Endometrial microvascular endothelial cells (primary cell): ENCODE data around the gene ITIH5. TPM values are rescaled to one million over a fixed set of nuclear protein-coding genes. Genes with fewer than 3 reads are reported as not detected.

Experiments used
- in situ Hi-C: cut with HindIII; loops from 2 replicates; pipeline ENCODE4 v1.10.0; 2017; ENCODE audit warnings: low sequenced_read_pairs, low pct_unique_long_range_greater_than_20kb; ENCODE audit errors: inconsistent ontology term
- total RNA-seq: library from RNA; depleted of rRNA; stranded (reverse); fragments of >200 nt; gene quantifications from one replicate; pipeline ENCODE4 v1.2.3, GENCODE V29; 2015; ENCODE audit errors: inconsistent ontology term

The ITIH5 gene
- total RNA-seq, 1 donor from 2014 or later = not detected

DNA sequence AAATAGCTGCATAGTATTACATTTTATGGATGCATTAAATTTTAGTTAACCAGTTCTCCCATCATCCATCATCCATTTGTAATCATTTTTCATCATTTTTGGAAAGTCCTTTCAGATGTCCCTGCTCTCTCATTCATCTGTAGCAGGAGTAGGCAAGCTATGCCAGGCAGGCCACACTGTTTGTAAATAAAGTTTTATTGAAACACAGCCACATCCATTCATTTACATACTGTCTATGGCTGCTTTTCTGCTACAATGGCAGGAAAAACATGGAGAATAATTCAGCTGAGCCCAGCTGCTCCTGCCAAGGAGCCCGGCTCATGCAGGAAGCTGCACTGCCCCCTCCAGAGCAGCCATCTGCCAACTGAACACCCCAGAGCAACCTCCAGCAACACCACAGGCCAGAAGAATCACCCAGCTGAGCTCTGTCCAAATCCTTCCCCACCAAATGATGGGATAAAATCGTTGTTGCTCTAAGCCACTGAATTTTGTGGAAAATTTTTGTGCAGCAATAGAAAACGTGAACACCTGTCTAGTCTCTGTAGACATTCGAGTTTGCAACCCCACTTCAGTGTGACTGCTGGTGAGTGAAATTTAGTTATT is 19.6 kb downstream of the ITIH5 start:
- in situ Hi-C loops = no loop called here

GRCh38 chr10:7642491-7643011 is 24.2 kb downstream of the ITIH5 start:
- in situ Hi-C loops = no loop called here

DNA sequence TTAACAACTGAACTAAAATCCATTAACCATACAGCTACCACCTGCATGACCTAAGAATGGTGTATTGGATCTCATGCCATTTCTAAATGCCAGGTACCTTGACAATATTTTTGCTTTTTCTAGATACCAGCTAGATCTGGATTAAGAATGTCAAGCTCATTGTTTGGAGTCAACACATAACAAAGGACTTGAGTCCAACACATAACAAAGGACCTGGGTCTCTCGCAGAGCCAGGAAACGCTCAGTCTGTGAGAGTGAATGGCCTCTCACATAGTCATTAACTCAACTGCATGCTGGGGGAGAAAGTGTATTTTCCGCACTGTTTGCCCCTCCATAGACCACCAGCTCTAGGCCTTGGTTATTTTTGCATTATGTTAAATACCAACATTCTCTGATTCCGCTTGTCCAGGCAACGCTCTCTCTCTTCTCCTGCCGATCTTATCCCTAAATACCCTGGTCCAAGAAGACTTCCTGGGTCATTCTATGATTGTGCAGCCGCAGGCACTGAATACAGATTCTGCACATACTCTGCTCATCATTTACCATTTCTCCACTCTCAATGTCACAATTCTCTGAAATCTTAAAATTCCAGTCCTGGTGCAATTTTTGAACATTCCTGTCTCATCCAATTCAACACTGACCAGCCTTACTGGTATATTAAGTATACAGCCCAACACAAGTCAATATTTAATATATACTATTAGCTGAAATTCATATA is 31.2 kb downstream of the ITIH5 start:
- in situ Hi-C loops = no loop called here

- in situ Hi-C loops = no loop called here
Measured at GRCh38 chr10:7634142-7634894, 32.4 kb downstream of the ITIH5 start.

GRCh38 chr10:7626283-7626682 is 40.5 kb downstream of the ITIH5 start:
- in situ Hi-C loops = no loop called here

DNA sequence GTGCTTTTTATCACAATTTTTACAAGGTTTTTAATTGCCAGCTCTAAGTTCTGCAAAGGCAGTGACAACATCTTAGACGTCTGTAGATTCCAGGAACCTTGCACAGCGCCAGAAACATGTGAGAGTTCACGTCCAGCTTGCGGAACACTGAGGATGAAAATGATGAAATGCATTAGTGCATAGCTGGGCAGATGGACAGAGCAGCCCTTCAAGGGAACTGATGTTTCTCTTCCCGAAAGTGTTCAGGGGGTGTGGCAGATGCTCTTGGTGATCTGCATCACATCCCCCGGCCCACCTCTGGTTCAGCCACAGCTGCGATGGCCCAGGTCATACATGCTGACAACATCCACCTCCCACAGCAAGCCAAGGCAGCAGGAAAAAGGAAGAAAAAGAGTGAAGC is 40.9 kb downstream of the ITIH5 start:
- in situ Hi-C loops = no loop called here

- in situ Hi-C loops = no loop called here
Measured at GRCh38 chr10:7625009-7625408, 41.8 kb downstream of the ITIH5 start.

DNA sequence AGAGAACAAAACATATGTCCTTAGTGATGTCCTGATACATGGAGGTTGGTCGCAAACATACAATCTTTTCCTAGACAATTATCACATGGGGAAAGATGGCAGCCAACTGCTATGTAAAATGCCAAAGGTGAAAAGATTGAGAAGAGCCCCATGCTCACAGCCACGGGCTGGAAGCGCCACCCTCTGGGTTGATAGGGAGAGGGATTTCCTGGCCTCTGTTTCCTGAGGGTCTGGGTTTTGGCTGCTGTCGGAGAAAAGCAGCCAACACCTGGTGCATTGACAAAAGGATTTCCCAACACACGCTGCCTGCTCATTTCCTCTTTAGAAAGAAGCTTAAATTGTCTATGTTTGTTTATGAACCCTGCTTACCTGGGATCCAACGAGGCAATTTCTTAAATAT is 43.8 kb downstream of the ITIH5 start:
- in situ Hi-C loops = no loop called here

DNA sequence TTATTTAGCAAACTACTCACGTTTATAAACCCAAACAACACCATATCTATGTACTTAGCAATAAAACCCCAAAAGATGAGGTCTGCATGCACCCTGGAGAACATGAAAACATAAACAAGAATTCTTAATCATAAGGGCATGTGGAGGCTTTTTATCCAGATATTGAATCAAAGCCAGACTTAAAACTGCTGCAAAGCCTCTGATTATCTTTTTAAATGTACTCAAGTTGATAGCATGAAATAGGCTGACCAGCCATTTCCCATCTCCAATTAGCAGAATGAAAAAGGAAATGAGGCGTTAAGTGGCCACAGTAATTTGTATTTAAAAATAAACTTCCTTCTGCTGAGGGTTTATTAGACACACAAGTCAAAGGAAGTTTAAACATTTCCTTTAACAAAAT is 48.3 kb downstream of the ITIH5 start:
- in situ Hi-C loops = no loop called here

- in situ Hi-C loops = no loop called here
Measured at GRCh38 chr10:7611909-7612308, 54.9 kb downstream of the ITIH5 start.

- in situ Hi-C loops = no loop called here
Measured at GRCh38 chr10:7610651-7611389, 55.9 kb downstream of the ITIH5 start.

GRCh38 chr10:7610026-7610425 is 56.7 kb downstream of the ITIH5 start:
- in situ Hi-C loops = no loop called here

GRCh38 chr10:7609556-7609955 is 57.2 kb downstream of the ITIH5 start:
- in situ Hi-C loops = no loop called here

DNA sequence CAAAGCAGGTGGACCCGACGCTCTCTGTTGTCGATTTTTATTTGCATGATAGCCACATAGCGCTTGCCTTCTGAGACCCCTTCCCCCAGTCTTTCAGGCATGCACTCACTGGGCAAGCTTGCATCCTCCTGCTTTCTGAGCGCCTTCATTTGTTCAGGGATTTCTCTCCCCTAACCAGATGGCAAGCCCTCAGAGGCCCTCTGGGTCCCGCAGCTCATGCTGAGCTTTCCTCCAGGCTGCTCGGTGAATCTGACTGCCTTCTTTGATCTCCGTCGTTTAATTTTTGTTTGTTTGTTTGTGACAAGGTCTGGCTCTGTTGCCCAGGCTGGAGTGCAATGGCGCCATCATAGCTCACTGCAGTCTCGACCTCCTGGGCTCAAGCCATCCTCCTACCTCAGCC is 58.8 kb downstream of the ITIH5 start:
- in situ Hi-C loops = no loop called here

DNA sequence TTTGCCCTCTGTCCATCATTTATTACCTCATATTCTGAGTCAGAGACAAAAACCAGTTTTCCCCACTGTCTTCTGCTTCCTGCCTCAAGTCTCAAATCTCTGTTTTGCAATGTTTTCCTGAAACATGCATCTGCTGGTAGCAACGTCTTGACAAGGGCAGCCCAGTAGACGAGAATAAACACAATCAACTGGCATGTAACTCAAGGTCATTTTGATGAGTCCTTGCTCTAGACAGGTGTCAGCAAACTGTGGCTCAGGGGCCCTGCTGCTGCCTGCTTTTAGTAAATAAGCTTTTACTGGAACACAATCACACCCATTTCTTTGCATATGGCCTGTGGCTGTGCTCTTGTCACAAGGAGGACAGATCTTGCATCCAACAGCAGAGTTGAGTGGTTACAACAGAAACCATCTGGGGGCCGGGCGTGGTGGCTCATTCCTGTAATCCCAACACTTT is 59.8 kb downstream of the ITIH5 start:
- in situ Hi-C loops = no loop called here

DNA sequence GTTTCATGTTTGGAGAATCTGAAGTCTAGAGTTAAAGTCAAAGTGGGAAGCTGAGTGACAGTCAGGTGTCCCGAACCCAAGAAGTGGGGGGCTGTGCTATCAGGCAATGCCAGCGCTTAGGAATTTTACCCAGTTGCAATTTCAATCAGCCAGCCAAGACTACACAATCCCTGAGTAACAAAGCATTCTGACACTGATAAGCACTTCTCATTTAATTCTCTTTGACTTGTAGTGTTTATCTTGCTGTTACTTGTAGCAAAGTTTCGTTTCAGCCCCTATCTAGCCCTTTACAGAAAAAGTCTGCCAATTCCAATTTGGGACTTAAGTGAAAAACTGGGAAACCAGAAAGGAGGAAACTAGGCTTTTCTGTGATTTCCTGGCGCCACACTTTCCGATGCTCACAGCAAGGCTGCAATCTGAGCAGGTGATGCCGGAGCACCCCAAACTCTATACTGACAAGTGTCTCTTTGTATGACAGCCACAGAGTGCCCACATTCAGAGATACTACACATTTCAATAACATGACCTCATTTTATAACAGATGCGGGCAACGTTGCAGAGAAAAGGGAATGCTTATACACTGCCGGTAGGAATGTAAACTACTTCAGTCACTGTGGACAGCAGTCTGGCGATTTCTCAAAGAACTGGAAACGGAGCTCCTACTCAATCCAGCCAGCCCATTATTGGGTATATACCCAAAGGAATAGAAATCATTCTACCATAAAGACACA is 61.0 kb downstream of the ITIH5 start:
- in situ Hi-C loops = no loop called here

DNA sequence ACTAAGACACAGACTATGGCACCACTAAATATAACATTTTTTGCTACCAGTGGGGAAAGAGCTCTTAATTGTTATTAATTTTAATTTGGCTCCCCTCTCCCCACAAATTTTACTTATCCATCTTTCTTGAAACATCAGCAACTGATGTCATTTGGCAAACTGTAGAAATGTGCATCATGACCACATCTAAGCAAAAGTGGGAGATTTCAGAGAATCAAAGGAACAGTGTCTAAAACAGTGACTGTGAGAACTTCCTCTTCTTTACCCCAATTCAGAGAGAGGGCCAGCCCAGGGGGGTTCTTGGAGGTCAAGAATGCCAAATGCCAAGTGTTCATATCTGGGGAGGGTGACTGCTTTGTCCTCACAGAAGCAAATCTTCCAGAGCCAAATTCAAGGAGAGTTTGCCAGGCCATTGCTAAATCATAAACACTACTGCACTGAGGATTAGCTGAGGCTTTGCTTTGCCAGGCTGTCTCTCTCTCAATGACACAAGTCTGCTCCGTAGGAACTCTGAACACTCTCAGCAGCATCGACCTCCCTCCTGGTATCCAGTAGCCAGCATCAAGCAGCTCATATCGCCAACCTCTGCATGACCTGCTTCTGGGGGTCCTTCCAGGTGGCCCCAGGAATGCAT is 65.6 kb downstream of the ITIH5 start:
- in situ Hi-C loops = no loop called here

- in situ Hi-C loops = no loop called here
Measured at GRCh38 chr10:7598771-7599170, 68.0 kb downstream of the ITIH5 start.
